Measurements from ENCODE around the gene GRID2. TPM values are rescaled to one million over a fixed set of nuclear protein-coding genes. Genes with fewer than 3 reads are reported as not detected.
"Not testable (repeated sequence)": the region's sequence is repeated elsewhere in the genome, so short reads cannot be mapped to it uniquely, and the experiment has no call there.

Gene GRID2
- total and polyA plus RNA-seq, 12 donors, result 0.01 to 0.07 (median 0.07) TPM; not detected in 9

DNA sequence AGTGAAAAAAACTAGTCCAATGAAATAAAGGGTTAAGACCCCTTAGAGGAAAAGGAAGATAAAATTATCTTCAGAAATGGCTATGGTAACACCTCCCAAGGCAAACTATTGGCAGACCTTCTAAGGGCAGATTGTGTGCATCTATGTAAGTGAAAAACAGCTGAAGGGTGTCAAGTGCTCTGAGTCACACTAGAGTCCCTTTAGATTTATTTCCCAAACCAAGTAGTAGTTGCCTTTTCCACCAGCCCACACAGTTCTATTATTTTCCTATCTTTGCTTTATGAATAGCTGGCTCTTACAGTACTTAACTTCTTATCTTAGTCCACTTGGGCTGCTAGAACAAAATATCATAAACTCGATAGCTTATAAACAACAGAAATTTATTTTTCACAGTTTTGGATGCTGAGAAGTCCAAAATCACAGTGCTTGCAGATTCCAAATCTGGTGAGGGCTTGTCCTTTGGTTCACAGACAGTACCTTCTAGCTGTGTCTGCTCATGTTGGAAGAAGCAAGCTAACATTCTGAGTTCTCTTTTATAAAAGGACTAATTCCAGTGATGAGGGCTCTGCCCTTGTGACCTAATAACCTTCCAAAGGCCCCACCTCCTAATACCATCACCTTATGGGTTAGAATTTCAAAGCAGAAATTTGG lies 143.6 kb downstream of the GRID2 start:
- H3K4me3 ChIP-seq, result no peak overlapping the region
- no peak for TF ChIP-seq CTCF (IDR thresholded peaks at IDR 0.05)
- 18 to 25% methylated on average over 1 of the region's 1 CpG for WGBS, 2 donors
- intact Hi-C loops (cut with DNase I), result no loop called here
- H3K27ac ChIP-seq, result no peak overlapping the region
- DNase-seq (no peak), ATAC-seq (peak in 3 of 8 donors; percentile 37 to 67 (median 65))
- no peaks in the 10 kb centered on the region for H3K9me3 ChIP-seq
- H3K27me3 ChIP-seq, result no peaks in the 10 kb centered on the region
- H3K4me1 ChIP-seq, result peaks cover 0 to 11% (median 0%) of the 10 kb centered on the region in 9 donors
- H3K36me3 ChIP-seq, result no peaks in the 10 kb centered on the region

GRCh38 chr4:92448176-92448575 lies 144.4 kb downstream of the GRID2 start:
- H3K4me1 ChIP-seq, result peaks cover 0 to 11% (median 0%) of the 10 kb centered on the region in 9 donors
- ATAC-seq; H3K4me3 ChIP-seq; intact Hi-C loops (cut with DNase I); DNase-seq; H3K9me3 ChIP-seq; H3K27ac ChIP-seq; H3K36me3 ChIP-seq; H3K27me3 ChIP-seq: not testable (repeated sequence)
- WGBS, 2 donors, result 88 to 96% methylated on average over 5 of the region's 5 CpGs

GRCh38 chr4:92450694-92451093 lies 146.9 kb downstream of the GRID2 start:
- Histone ChIP-seq H3K9me3 (no peaks in the 10 kb centered on the region), H3K4me1 (peaks cover 0 to 11% (median 0%) of the 10 kb centered on the region in 9 donors), H3K27ac (no peak overlapping the region), H3K4me3 (no peak overlapping the region), H3K27me3 (no peaks in the 10 kb centered on the region), H3K36me3 (no peaks in the 10 kb centered on the region)
- ATAC-seq, result no peak
- intact Hi-C loops (cut with DNase I), result no loop called here
- no peak for TF ChIP-seq CTCF (IDR thresholded peaks at IDR 0.05)
- no peak for DNase-seq

GRCh38 chr4:92451782-92452181 lies 148.0 kb downstream of the GRID2 start:
- no peaks in the 10 kb centered on the region for H3K27me3 ChIP-seq
- DNase-seq (no peak), ATAC-seq (no peak)
- H3K4me3 ChIP-seq, result no peak overlapping the region
- intact Hi-C loops (cut with DNase I), result no loop called here
- peaks cover 0 to 11% (median 0%) of the 10 kb centered on the region in 9 donors for H3K4me1 ChIP-seq
- no peak overlapping the region for H3K27ac ChIP-seq
- no peak for TF ChIP-seq CTCF (IDR thresholded peaks at IDR 0.05)
- no peaks in the 10 kb centered on the region for H3K9me3 ChIP-seq
- H3K36me3 ChIP-seq, result no peaks in the 10 kb centered on the region

GRCh38 chr4:92452383-92452782 lies 148.6 kb downstream of the GRID2 start:
- H3K9me3 ChIP-seq; H3K4me1 ChIP-seq; H3K36me3 ChIP-seq; ATAC-seq; H3K27me3 ChIP-seq; H3K27ac ChIP-seq; intact Hi-C loops (cut with DNase I); H3K4me3 ChIP-seq; DNase-seq: not testable (repeated sequence)
- WGBS, 2 donors, result 85 to 92% methylated on average over 2 of the region's 2 CpGs

Data from heart right ventricle (tissue), 16 donors.